ENCODE results near the gene MYO1B. TPM values are rescaled to one million over a fixed set of nuclear protein-coding genes. Genes with fewer than 3 reads are reported as not detected.

Gene MYO1B
- total RNA-seq, 1 experiment from 2014 or later: 93.0 TPM

DNA sequence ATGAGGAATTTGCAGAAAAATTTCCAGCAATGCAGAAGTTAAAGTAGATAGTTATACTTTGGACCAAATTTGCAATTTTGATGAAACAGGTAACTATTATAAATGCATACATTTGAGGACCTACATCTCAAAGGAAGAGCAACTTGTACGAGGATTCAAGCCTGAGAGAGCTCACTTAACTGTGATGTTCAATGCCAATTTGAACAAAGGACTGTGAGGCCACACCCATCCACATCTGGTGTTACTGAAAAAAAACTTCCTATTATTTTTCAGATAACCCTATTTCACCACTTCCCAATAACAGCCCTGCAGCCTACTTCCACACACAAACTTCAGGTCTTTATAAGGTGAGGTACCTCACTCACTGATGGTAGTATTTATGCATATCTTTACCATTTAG lies 229.3 kb downstream of the MYO1B start:
- Histone ChIP-seq H3K4me2 (ENCODE audit: low read length) (no peak overlapping the region), H3K9me3 (ENCODE audit: low read length) (no peaks in the 10 kb centered on the region), H3K27ac (ENCODE audit: low read length) (no peak overlapping the region), H4K20me1 (ENCODE audit: low read length) (no peaks in the 10 kb centered on the region), H2AFZ (ENCODE audit: low read length) (no peak overlapping the region), H3K4me3 (ENCODE audit: low read length) (no peak overlapping the region), H3K36me3 (ENCODE audit: low read depth, low read length) (no peaks in the 10 kb centered on the region), H3K9me2 (replicated peaks; ENCODE audit: low read length) (no peaks in the 10 kb centered on the region), H3K27me3 (ENCODE audit: low read length) (no peaks in the 10 kb centered on the region), H3F3A (ENCODE audit: low read length, unreplicated experiment) (no peaks in the 10 kb centered on the region), H3K4me1 (ENCODE audit: insufficient read depth, low read length) (no peaks in the 10 kb centered on the region), H3K79me2 (ENCODE audit: low read length) (no peaks in the 10 kb centered on the region), H3K9ac (ENCODE audit: low read length) (no peak overlapping the region)
- DNase-seq (no peak), ATAC-seq (no peak)
- no TSS peak for BruUV-seq (replicated peaks)
- ChIA-PET CTCF (no interaction called here), POLR2A (ENCODE audit: unreplicated experiment) (no interaction called here)
- TF ChIP-seq EZH2phosphoT487 (IDR thresholded peaks at IDR 0.05; ENCODE audit: borderline replicate concordance, low read length) (no peak), EZH2 (IDR thresholded peaks at IDR 0.05; ENCODE audit: low read length, unreplicated experiment) (no peak), CTCF (conservative IDR thresholded peaks at IDR 0.05; ENCODE audit: low read depth, low read length) (no peak)
- intact Hi-C loops (cut with micrococcal nuclease): no loop called here

Other genes starting within 250 kb of the MYO1B start
- 45.6 and 47.9 TPM in 2 replicates for gene STAT1, start 231.2 kb upstream of the MYO1B start, total RNA-seq (2014; rRNA removed)
- gene STAT4, start 94.4 kb upstream of the MYO1B start, total RNA-seq (2014; rRNA removed): 1.6 and 2.2 TPM in 2 replicates

Measured in PC-3 (cell line).